Measurements from ENCODE around the gene GNAT1. TPM values are rescaled to one million over a fixed set of nuclear protein-coding genes. Genes with fewer than 3 reads are reported as not detected.

Gene GNAT1
- total RNA-seq, 1 experiment from 2014 or later: 0.22 TPM

DNA sequence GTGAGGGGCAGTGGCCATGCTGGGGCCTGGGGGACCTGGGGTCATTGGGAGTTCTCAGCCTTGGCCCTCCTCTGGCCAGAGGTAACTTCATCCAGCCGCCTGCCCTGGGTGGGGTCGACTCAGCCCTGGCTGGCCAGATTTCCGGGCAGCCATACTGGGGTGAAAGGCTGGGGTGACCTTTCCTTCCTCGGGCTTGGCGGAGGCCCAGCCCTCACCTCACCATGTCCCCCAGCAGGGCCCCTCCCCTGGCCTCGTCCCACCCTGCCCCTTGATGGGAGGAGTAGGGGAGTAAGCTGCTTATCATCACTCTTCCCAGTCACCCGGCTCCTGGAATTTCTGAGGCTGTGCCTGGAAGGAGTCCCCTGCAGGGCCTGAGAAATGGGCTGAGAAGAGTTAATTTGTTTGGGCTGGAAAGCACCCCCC lies 30.8 kb upstream of the GNAT1 start:
- Histone ChIP-seq H3K4me3 (ENCODE audit: low read length) (no peak overlapping the region), H3F3A (ENCODE audit: low read length, unreplicated experiment) (no peaks in the 10 kb centered on the region), H3K27ac (ENCODE audit: low read length) (no peak overlapping the region; the same call in 1 of the 2 replicates), H3K4me2 (ENCODE audit: low read length) (0 out of 2 replicates have a peak overlapping the region, but pooled peaks have one; percentile 58), H3K4me1 (ENCODE audit: insufficient read depth, low read length) (peaks cover 86% of the 10 kb centered on the region), H3K9ac (ENCODE audit: low read length) (0 out of 2 replicates have a peak overlapping the region, but pooled peaks have one; percentile 22), H3K27me3 (ENCODE audit: low read length) (no peaks in the 10 kb centered on the region), H3K9me3 (ENCODE audit: low read length) (no peaks in the 10 kb centered on the region), H4K20me1 (ENCODE audit: low read length) (0 out of 2 replicates have a peak, but pooled peaks cover 10% of the 10 kb centered on the region), H3K36me3 (ENCODE audit: low read depth, low read length) (no peaks in the 10 kb centered on the region), H3K9me2 (replicated peaks; ENCODE audit: low read length) (no peaks in the 10 kb centered on the region), H3K79me2 (ENCODE audit: low read length) (peaks cover 40% of the 10 kb centered on the region), H2AFZ (ENCODE audit: low read length) (no peak overlapping the region)
- TF ChIP-seq, protein P1, sequence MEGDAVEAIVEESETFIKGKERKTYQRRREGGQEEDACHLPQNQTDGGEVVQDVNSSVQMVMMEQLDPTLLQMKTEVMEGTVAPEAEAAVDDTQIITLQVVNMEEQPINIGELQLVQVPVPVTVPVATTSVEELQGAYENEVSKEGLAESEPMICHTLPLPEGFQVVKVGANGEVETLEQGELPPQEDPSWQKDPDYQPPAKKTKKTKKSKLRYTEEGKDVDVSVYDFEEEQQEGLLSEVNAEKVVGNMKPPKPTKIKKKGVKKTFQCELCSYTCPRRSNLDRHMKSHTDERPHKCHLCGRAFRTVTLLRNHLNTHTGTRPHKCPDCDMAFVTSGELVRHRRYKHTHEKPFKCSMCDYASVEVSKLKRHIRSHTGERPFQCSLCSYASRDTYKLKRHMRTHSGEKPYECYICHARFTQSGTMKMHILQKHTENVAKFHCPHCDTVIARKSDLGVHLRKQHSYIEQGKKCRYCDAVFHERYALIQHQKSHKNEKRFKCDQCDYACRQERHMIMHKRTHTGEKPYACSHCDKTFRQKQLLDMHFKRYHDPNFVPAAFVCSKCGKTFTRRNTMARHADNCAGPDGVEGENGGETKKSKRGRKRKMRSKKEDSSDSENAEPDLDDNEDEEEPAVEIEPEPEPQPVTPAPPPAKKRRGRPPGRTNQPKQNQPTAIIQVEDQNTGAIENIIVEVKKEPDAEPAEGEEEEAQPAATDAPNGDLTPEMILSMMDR (conservative IDR thresholded peaks at IDR 0.05; ENCODE audit: low read depth, low read length): no peak
- TF ChIP-seq EZH2phosphoT487 (IDR thresholded peaks at IDR 0.05; ENCODE audit: borderline replicate concordance, low read length): no peak
- no TSS peak for BruUV-seq (replicated peaks)
- ChIA-PET CTCF (no interaction called here), POLR2A (ENCODE audit: unreplicated experiment) (no interaction called here)
- ATAC-seq (no peak), DNase-seq (no peak)
- intact Hi-C loops (cut with micrococcal nuclease): no loop called here

DNA sequence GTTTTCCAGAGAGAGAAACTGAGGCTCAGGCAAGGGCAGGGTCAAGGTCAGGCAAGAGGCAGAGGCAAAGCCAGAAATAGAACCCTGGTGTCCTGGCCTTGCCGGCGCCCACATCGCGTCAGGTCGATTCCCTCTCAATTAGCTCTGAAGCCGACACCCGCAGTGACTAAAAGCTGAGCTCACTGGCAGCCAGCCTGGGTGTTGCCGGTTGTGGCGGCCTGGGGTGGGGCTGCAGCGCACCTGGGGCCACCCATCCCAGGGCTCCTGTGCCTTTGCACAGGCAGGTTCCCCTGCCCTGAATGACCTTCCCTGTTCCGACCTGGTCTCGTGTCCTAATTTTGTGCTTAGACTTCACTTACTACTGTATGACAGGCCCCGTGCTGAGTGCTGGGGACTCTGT lies 30.1 kb upstream of the GNAT1 start:
- H3K9ac ChIP-seq (ENCODE audit: low read length): peak overlapping the region; percentile 22; the same call in 1 of the 2 replicates
- POLR2A ChIA-PET (ENCODE audit: unreplicated experiment): no interaction called here
- H3K4me2 ChIP-seq (ENCODE audit: low read length): peak overlapping the region; percentile 58

More for the DNA sequence above, 30.1 kb upstream of the GNAT1 start:
- H2AFZ ChIP-seq (ENCODE audit: low read length): no peak overlapping the region
- H3K9me3 ChIP-seq (ENCODE audit: low read length): no peaks in the 10 kb centered on the region
- H3K79me2 ChIP-seq (ENCODE audit: low read length): peaks cover 36% of the 10 kb centered on the region
- TF ChIP-seq EZH2phosphoT487 (IDR thresholded peaks at IDR 0.05; ENCODE audit: borderline replicate concordance, low read length) (no peak), EZH2 (IDR thresholded peaks at IDR 0.05; ENCODE audit: low read length, unreplicated experiment) (no peak)
- TF ChIP-seq, protein P1 (conservative IDR thresholded peaks at IDR 0.05; ENCODE audit: low read depth, low read length): no peak
- no peaks in the 10 kb centered on the region for H3F3A ChIP-seq (ENCODE audit: low read length, unreplicated experiment)
- no TSS peak for BruUV-seq (replicated peaks)
- no peaks in the 10 kb centered on the region for H3K9me2 ChIP-seq (replicated peaks; ENCODE audit: low read length)
- no peak overlapping the region for H3K4me3 ChIP-seq (ENCODE audit: low read length)
- DNase-seq (peak; percentile 65), ATAC-seq (peak; percentile 10)
- CTCF ChIA-PET: no interaction called here
- H4K20me1 ChIP-seq (ENCODE audit: low read length): 0 out of 2 replicates have a peak, but pooled peaks cover 3% of the 10 kb centered on the region
- H3K27ac ChIP-seq (ENCODE audit: low read length): peak overlapping the region; percentile 99
- H3K27me3 ChIP-seq (ENCODE audit: low read length): no peaks in the 10 kb centered on the region
- H3K4me1 ChIP-seq (ENCODE audit: insufficient read depth, low read length): peaks cover 87% of the 10 kb centered on the region
- intact Hi-C loops (cut with micrococcal nuclease): no loop called here
- H3K36me3 ChIP-seq (ENCODE audit: low read depth, low read length): no peaks in the 10 kb centered on the region
